HG03139 (cell line): ENCODE data around the gene NUP210.
A peak's percentile ranks its signal among the peaks of the same experiment; 100 is the strongest.

Source experiments
- ATAC-seq: cut with Tn5 transposase; IDR thresholded peaks from one replicate; pipeline ENCODE4 v1.9.1; 2021; ENCODE audit not compliant: unreplicated experiment

NUP210 gene

DNA sequence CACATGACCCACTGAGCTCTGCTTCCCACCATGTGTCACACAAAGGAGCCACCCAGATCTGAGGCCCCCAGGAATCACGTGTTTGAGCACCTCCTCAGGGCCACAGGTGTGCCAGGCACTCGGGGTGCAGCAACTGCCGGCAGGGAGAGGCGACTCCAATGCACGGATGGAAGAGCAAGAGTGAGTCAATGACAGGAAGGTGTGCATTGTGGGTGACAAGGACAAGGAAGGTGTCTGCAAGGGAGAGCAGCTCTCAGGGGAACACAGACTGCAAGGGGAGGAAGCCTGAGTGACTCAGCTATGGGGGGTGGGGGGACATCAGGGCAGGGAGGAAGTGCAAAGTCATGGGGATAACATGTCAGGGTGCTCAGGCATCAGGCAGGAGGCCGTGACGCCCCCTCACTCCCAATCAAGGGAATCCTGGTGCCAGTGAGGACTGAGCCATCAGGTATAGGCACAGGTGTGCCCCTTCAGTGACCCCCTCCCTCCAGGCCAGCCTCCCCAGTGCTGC, 67.4 kb downstream of the NUP210 start:
- ATAC-seq = no peak

DNA sequence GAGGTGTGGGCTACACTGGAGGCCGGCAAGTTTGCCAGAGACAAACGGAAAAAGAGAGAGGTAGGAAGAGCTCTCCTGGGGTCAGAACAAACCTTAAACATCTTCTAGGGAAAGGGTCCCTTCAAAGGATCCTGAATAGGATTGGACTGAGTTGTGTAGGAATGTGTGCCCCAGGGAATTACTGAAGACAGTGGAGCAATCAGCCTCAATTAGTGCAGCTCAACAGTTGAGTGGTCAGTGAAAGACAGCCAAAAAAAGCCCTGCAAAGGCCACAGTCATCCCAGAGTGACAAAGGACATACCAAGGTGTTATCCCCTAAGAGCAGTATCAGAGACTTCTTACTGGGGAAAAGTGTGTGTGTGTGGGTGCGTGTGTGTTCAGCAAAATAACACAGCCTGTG, 70.3 kb downstream of the NUP210 start:
- no peak for ATAC-seq

DNA sequence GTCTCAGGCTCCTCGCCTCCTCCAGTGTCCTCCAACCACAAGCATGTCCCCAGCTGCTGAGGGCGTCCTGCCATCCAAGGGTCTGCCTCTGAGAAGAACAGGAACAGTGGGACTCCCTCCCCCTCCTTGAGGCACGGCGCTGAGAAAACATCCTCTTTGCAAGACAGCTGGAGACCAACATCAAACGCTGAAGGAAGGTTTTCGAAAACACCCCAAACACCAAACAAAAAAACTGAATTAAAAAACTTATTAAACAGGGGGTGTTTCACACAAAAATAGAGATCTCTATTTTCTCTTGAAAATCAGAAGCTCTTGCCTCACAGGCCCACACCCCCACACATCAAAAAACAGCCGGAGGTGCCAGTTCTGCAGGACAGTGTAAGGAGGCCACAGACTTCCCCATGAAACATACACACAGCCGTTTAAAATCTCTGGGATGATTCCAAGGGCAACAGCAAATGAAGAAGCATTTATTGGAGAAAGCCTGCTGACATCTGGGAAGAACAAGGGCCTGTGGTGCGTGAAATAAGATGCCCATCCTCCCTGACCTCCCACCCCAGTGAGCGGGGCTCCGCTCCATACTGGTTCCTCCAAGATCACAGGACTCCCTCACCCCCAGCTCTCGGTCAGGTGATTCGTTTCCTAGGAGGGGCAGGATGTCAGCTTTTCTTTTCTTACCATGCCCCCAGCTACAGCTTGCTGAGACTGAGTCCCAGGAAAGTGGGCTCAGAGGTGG, 71.3 kb downstream of the NUP210 start:
- ATAC-seq = no peak

DNA sequence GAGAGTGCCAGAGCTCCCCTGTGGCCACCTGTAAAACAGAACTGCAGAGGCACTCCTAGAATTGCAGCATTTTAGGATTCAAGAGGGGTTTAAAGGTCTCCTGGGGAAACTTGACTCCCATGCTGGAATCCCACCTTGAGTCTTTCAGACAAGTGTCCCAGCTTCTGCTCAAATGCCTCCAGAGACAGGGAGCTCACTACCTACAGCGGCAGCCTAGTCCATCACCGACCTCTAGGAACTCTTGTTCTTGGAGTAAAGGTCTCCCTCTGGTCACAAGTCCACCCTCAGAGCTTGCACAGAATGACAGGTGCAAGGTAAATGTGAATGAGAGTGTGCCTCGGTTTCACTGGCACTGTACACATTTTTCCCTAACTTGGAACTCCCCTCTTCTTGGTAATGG, 72.0 kb downstream of the NUP210 start:
- ATAC-seq = no peak

DNA sequence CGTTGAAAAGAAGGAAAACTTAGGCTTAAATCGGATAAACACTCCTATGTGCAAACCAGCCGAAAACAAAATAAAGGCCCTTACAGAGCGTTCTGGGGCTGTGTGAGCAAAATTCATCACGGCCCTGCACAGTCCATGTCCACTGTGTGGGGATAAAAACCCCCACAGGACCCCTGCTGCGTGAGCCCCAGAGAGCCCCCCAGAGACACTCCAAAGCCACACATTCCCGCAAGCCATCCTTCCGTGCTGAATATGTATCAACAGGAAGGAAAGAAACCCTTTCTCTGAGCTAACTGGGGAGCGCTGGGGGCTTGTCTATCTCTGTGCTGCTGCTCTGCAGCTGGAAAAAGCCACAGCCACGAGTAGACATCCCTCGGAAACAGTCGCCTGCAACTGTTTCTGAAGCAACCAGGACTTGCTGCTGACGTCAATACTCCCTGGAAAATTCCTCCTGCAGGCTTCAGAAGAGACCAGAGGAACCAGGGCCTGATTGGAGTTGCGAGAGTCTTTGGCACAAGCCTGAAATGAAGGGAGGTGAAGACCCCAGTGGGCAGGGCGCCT, 72.7 kb downstream of the NUP210 start:
- no peak for ATAC-seq

DNA sequence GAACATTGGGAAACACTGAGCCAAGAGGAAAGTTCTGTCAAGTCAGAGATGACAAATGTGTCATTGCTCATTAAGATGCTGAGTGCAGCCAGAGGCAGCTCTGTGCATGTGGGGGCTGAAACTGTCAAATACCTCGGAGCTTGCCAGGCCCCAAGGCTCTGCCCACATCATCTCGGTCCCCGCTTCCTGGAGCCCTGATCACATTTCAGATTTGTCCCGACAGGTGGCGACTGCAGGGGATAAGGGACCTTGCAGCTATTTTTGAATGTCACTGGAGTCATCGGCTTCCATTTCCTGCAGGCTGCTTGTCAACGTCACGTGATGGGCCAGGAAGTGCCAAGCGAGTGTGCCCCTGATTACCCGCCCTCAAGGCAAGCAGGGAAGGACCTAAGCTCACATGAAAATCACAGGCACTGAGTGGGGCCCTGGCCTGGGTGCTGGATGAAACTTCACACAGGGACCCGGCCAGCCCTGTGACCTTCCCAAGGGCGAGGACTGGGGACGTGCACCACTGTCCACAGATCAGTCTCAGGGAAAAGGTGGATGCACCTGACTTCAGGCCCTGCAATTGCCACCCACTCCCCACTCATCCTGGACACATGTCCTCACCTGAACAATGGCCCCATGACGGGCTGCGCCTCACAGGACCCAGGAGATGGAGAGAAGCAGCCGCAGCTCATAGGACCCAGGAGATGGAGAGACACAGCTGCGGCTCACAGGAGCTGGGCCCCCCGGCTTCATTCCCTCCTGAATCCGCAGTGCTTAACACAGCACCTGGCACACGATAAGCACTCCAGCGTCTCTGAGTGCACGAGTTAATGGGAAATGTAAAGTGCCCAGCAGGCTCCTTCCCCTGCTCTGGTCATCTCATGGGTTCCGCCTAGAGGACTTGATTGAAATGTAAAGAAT, 73.4 kb downstream of the NUP210 start:
- ATAC-seq = no peak

DNA sequence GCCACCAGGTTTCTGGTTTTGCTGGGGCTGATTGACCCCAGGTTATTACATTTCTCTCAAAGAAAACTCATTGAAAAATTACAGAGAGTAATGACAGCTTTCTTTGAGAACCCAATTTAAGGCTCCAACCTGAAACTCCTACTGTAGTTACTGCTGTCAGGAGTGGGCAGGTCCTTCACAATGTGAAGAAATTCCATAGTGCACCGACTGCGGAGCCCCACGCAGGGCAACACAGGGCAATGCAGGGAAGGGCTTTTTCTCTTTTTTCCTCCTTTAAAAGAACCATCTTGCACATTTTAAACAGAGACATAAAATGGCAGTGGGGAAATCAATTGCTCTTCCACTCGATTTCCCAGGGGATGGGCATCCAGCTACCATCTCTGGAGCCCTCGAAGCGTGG, 74.3 kb downstream of the NUP210 start:
- ATAC-seq = no peak

DNA sequence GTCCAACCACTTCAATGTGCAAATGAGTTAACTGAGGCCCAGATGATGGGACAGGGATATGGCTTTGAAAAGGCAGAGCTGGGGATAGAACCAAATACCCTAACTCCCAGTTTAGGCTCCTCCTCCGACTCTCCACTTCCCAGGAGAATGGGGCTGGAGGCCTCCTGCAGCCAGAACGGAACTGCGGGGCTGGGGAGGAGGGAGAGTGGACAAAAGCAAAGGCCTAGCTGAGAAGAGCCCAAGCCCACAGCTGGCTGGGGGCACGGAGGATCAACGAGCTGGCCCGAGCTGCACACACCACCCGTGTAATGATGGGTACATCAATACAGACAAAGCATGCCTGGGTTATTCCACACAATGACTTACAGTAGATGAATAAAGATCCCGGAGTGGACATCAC, 74.8 kb downstream of the NUP210 start:
- ATAC-seq = no peak

DNA sequence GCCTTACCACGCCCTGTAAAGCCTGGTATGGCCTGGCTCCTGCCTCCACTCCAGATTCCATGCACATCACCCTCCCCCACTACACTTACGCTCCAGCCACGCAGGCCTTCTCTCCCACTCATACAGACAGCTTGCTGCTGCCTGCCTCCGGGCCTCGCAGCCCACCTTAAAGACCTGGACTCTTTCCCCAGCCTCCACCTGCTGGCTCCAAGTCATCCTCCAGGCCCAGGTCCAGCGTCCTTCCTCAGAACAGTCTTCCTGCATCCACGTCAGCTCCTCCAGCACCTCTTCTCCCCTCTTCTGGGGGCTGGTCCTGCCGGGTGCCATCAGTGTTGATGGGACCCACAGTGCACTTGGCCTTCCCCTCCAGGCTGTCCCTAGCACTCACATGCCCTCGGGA, 75.5 kb downstream of the NUP210 start:
- no peak for ATAC-seq

DNA sequence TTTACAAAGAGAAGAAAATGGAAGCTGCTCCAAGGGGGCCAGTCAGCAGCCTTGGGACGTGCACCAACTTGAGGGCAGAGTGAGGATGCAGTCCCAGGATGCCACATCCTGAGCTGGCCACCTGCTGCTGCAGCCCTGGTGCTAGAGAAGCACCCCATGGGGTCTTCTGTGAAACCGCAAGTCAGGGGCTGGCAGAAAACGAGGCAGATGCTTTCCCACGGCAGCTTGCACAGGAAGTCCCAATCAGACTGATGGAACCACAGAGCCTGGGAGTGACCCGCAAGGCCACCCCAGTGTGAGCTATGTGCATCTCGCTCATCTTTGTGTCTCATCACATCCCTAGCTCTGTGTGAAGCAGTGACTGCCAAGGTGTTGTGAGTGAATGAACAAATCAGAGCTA, 76.5 kb downstream of the NUP210 start:
- ATAC-seq = no peak

DNA sequence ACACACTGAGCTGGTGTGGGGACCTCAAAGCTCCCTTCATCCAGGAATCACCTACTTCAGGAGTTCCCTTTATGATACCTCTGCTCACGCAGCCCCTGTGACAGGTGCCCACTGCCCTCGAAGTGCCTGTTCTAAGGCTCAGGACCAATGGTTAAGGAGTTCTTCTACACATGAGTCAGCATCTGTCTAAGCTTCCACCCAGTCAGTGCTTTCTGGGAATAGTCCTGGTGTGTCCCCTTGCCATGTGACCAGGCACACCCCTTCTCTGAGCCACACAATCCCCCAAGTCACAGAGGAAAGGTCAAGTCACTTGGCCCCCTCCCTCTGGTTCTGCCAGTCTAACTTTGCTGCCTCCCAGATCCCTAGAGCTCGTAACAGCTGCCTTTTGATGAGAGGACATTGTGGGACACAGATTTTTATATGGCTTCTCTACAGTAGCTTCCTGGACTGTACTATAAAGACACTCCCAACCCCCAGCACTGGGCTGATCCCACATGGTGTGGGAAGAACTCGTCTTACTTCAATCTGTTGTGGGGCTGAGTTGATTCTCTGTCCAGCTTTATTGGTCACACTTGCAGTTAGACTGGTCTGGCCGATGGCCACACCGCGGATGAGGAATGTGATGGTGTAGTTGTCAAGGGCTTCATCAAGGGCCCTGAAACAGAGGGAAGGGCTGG, 78.8 kb downstream of the NUP210 start:
- no peak for ATAC-seq

DNA sequence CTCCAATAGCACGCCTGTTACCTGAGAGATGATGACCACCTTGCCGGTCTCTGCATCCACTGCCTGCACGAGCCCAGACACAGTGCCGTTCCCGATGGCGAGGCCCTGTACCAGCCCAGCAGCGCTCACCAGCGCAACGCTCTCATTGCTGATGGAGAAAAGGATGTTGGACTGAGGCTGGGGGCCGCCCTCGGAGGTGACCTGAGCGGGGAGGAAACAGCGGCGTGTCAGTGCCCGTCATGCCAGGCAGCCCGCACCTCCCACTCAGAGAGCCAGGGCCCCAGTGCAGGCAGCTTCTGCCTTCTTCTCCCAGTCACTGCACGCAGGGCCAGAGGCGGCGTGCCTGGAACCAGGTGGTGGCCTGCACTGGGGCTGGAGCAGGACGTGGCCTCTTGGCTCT, 80.3 kb downstream of the NUP210 start:
- ATAC-seq = no peak

DNA sequence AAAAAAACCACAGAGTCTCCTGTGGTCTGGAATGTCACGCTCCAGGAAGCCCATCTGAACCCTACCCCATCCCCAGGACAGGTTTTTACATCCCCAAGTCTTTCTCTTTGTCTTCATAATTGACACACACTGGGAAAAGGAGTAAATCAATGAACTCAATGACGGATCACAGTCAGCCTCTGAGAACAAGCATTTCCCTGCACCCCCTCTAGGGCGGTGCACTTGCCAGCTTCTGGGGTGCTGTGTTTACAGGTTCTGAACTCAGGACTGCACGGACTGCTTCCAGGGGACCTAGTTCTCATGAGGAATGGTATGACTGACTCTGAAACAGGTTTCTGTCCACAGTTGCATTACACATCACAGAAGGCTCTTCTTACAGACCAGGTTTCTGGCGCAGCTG, 81.1 kb downstream of the NUP210 start:
- no peak for ATAC-seq

DNA sequence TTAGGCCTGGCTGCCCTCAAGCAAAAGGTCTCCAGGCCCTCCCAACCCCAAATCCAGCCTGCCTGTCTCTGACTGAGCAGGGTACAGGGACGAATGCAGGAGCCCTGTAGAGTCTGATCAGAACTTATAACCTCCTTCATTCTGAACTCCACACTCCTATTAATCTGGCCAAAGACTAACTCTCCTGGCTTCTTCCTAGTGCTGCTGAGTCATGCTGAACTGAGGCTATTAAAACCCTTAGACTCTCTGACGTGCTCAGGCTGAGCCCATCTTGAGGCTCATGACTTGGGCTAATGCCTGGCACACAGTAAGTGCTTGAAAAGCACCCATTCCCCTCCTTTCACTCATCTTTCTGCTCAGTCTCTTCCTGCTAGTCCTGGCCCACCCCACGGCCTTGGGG, 81.9 kb downstream of the NUP210 start:
- no peak for ATAC-seq

DNA sequence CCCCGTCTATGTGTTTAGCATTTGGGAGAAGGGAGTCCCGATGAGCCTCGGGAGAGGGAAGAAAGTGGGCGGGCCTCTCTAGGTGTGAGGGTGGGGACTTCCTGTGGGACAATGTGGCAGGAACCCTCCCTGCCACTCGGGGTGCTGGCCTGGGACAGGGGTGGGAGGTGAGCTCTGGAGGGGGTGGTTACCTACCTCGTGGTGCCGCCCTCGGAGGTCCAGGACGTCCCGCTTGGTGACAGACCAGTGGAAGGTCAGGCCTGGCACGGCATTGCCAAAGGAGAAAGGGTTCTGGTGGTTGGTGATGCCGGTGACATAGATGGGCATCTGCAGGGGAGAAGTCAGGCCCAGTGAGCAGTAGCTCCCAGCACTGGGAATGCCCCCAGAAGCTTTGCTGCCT, 83.5 kb downstream of the NUP210 start:
- ATAC-seq = no peak

DNA sequence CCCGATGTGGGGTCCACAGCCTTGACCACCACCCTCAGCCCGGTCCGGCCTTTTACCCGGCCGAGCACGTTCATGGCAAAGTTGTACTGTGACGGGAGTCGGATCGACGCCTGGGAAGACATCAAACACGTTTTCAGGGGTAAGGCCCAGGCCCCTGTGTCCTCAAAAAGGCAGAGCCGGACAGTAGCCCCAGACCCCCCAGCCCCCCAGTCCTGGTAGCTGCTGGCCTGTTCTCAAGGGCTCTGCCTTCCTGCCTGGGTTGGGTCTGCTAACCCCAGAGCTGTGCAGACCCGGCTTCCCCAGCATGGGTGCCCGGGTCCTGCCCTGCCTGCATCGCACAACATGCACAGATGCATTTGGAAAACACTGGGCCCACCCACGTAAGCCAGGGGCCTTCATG, 84.6 kb downstream of the NUP210 start:
- no peak for ATAC-seq

DNA sequence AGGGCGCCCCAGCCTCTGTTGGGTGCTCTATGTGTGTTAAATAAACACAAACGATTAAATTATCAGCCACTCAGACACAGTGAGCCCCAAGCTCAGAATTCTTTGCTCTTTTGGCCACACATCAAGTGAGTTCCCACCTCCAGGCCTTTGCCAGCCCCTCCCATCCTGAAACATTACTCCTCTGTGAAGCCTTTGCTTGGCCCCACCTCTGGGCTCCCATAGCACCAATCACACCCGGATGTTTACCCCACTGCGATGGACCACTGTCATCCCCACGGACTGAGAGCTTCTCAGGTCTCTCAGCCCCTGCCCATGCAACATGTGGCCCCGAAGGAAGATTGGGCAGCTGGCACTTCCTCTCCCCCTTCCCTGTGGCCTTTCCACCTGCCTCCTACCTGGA, 85.1 kb downstream of the NUP210 start:
- ATAC-seq = no peak

DNA sequence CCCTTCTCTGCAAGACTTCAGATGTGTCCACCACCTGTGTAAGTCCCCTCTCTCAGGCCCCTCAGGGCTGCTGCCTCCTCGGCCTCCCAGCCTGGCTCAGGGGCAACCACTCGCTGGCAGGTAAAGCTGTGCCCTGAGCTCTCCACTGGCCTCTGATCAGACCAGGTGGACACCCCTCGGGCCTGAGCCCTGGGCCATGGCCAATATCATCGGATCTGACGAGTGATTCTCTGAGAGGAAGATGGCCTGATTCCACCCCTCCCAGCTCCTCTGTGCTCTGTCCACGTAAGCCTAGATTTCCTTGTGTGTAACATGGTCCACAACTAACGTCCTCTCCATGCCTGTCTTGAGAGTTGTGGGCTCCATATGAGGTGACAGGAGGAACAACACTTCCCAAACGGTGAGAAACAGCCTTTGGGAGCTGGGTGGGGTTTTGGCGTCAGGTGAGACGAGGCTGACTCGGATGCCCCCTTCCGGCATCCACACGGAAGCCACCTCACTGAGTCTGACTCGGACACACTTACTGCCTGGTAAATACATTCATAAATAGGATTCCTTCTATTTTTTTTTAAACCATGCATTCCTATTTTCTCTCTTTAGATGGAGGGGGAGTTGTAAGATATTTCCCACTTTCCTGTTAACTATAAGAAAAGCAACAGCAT, 86.8 kb downstream of the NUP210 start:
- no peak for ATAC-seq

DNA sequence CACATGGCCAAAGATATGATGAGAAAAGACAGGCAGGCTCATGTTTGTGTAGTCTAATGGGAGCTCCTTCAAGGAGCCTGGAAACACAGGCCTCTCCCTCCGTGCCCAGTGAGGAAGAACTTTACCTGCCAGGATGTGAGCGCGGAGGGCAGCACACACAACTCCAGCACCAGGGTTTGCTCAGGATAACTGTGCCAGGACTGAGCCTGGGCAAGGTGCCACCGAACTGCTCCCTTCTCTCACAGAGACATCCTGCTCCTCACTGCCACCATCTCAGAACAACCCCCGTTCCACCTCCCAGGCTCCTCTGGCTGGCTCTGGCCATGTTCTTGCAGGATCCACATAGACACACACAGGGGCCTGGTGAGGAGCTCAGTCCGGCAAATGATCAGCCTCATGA, 87.4 kb downstream of the NUP210 start:
- ATAC-seq = no peak

DNA sequence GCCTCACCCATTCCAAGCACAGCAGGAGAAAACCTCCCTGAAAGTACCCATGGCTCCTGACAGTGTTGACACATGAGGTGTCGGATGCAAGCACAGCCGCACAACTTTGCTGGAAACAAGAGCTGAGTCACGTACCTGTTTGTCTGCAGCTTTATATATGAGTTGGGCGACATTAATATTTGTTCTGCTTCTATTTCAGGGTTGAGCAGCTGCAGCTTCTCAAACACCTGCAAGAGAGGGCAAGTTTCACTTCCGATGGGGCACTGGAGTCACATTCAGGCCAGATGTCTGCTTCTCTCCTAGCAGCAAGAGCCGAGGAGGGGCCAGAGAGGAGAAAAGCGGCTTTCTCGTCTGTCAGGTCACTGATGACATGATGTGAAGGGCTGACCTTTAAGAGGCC, 88.0 kb downstream of the NUP210 start:
- peak; percentile 82 for ATAC-seq

DNA sequence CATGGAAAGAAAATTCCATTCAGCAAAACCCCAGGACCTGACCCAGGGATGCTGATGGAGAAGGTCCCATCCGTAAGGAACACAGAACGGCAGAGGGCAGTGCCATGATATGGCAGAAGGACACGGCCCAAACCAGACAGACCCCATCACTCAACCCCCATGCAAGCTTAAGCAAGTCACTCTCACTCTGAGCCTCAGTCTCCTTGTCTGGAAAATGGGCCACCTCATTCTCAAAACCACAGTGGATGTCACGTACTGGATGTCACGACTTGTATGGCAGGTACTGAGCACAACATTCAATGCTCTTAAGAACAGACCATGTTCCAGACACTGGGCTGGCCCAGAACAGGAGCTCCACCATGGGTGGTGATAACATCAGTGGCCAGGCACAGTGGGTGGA, 90.4 kb downstream of the NUP210 start:
- no peak for ATAC-seq
